ENCODE measurements around the gene ESYT2. TPM values are rescaled to one million over a fixed set of nuclear protein-coding genes. Genes with fewer than 3 reads are reported as not detected.

Gene ESYT2
- polyA plus RNA-seq, 3 donors = 14.0 to 24.1 (median 22.0) TPM

DNA sequence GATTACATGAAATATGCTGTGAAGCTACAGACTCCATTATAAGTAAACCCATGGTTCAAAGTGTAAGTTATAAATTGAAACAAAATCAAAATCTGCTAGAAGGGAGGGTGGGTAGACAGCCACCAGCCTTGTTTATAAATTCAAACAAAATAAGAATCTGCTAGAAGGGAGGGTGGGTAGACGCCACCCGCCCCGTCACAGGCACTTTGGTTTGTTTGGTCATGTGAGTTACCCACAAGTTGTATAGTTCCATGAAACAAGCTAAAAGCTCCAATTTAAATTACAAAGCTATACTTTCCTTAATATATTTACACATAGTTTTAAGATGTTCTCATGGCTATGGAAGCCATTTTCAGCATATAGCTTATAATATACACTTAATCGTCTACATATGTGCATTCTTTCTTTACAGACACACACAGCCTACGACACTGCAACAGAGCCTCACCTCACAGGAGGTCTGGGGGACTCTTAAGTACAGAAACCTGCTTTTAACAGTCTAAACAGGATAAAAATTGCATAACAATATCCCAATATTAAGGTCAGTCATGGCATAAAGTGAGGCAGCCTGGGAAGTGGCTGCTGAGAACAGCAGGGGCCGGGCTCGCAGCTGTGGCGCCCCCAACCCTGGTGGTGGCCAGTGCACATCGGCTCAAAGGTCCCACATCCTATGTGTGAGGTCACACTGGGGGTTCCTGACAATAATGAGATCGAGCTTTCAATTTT, 96.7 kb downstream of the ESYT2 start:
- TF ChIP-seq, protein P1, sequence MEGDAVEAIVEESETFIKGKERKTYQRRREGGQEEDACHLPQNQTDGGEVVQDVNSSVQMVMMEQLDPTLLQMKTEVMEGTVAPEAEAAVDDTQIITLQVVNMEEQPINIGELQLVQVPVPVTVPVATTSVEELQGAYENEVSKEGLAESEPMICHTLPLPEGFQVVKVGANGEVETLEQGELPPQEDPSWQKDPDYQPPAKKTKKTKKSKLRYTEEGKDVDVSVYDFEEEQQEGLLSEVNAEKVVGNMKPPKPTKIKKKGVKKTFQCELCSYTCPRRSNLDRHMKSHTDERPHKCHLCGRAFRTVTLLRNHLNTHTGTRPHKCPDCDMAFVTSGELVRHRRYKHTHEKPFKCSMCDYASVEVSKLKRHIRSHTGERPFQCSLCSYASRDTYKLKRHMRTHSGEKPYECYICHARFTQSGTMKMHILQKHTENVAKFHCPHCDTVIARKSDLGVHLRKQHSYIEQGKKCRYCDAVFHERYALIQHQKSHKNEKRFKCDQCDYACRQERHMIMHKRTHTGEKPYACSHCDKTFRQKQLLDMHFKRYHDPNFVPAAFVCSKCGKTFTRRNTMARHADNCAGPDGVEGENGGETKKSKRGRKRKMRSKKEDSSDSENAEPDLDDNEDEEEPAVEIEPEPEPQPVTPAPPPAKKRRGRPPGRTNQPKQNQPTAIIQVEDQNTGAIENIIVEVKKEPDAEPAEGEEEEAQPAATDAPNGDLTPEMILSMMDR (IDR thresholded peaks at IDR 0.05) = no peak
- H3K27ac Mint-ChIP-seq = peak overlapping the region in 2 of 7 donors; percentile 25 to 26
- no peaks in the 10 kb centered on the region for H4K20me1 ChIP-seq (ENCODE audit: insufficient read depth, low read length)

DNA sequence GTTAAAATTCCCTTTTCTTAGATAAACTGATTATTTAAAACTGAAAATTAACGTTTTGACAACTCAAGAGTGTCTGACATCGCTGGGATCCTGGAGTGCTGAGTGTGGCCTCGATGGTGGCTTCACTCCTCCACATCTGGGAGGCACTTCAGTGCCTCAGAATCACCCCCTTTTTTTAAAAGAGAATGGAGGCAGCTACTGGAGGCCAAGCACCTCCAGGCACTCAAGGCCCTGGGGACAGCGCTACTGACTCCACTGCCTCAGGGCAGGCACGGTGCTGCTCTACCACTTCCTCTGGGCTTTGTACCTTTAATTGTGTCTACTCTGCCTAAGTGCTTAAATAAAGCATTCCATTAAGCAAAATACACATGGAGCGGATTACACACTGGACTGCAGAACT, 97.5 kb downstream of the ESYT2 start:
- Mint-ChIP-seq H3K27ac (no peak overlapping the region), H3K36me3 (peaks cover 30 to 42% of the 10 kb centered on the region in 2 donors)

More for the DNA sequence above, 96.7 kb downstream of the ESYT2 start:
- peaks cover 25 to 57% of the 10 kb centered on the region in 2 donors for H3K36me3 ChIP-seq (replicated peaks in 1 of 2; ENCODE audit: control insufficient read depth in 1 of 2, insufficient read depth in 2 of 2, low read length in 2 of 2)
- H3K9ac ChIP-seq (ENCODE audit: insufficient read depth, low read length, poor library complexity, severe bottlenecking) = no peak overlapping the region
- no peak overlapping the region for H3K4me2 ChIP-seq (replicated peaks; ENCODE audit: extremely low read depth, low read length, poor library complexity, severe bottlenecking)
- no peak overlapping the region for H2AFZ ChIP-seq (ENCODE audit: insufficient read depth, low read depth, low read length, poor library complexity, severe bottlenecking)
- no peak for DNase-seq
- peaks cover 10 to 21% of the 10 kb centered on the region in 2 donors for H3K4me1 ChIP-seq (ENCODE audit: control insufficient read depth in 1 of 2, insufficient read depth in 2 of 2, low read length in 2 of 2)
- 86% methylated on average over 6 of the region's 10 CpGs for WGBS (ENCODE audit: insufficient coverage)
- Mint-ChIP-seq H3K4me3 (no peak overlapping the region), H3K9me3 (no peaks in the 10 kb centered on the region), H3K36me3 (peaks cover 39 to 51% of the 10 kb centered on the region in 2 donors), H3K4me1 (peaks cover 18% of the 10 kb centered on the region), H3K27me3 (ENCODE audit: low read depth in 3 of 3) (peaks cover 0 to 1% (median 0%) of the 10 kb centered on the region in 3 donors)
- intact Hi-C loops (cut with micrococcal nuclease) = no loop called here
- H3K4me3 ChIP-seq (replicated peaks in 1 of 3; ENCODE audit: low read depth in 2 of 3, low read length in 3 of 3) = no peak overlapping the region
- no peaks in the 10 kb centered on the region for H3K9me3 ChIP-seq (replicated peaks in 1 of 2; ENCODE audit: control insufficient read depth in 1 of 2, insufficient read depth in 1 of 2, low read length in 2 of 2)
- H3K79me2 ChIP-seq (ENCODE audit: insufficient read depth, low read length) = no peaks in the 10 kb centered on the region
- peak overlapping the region in 1 of 2 donors; percentile 45 for H3K27ac ChIP-seq (ENCODE audit: low read depth in 1 of 2, low read length in 2 of 2)
- no peaks in the 10 kb centered on the region for H3K27me3 ChIP-seq (ENCODE audit: control insufficient read depth in 2 of 2, insufficient read depth in 2 of 2, low read length in 2 of 2)

More for the DNA sequence above, 97.5 kb downstream of the ESYT2 start:
- no peak for DNase-seq
- H3K27me3 ChIP-seq (ENCODE audit: control insufficient read depth in 2 of 2, insufficient read depth in 2 of 2, low read length in 2 of 2) = no peaks in the 10 kb centered on the region
- H3K4me3 Mint-ChIP-seq = no peak overlapping the region
- H3K4me1 Mint-ChIP-seq = peaks cover 18% of the 10 kb centered on the region
- 100% methylated on average over 3 of the region's 6 CpGs for WGBS (ENCODE audit: insufficient coverage)
- H3K27me3 Mint-ChIP-seq (ENCODE audit: low read depth in 3 of 3) = peaks cover 0 to 1% (median 0%) of the 10 kb centered on the region in 3 donors
- TF ChIP-seq, protein P1 (IDR thresholded peaks at IDR 0.05) = no peak
- no peak overlapping the region for H3K4me3 ChIP-seq (replicated peaks in 1 of 3; ENCODE audit: low read depth in 2 of 3, low read length in 3 of 3)
- H3K4me1 ChIP-seq (ENCODE audit: control insufficient read depth in 1 of 2, insufficient read depth in 2 of 2, low read length in 2 of 2) = peaks cover 10 to 21% of the 10 kb centered on the region in 2 donors
- intact Hi-C loops (cut with micrococcal nuclease) = no loop called here
- peaks cover 25 to 48% of the 10 kb centered on the region in 2 donors for H3K36me3 ChIP-seq (replicated peaks in 1 of 2; ENCODE audit: control insufficient read depth in 1 of 2, insufficient read depth in 2 of 2, low read length in 2 of 2)
- no peaks in the 10 kb centered on the region for H3K9me3 ChIP-seq (replicated peaks in 1 of 2; ENCODE audit: control insufficient read depth in 1 of 2, insufficient read depth in 1 of 2, low read length in 2 of 2)
- no peaks in the 10 kb centered on the region for H3K9me3 Mint-ChIP-seq
- H2AFZ ChIP-seq (ENCODE audit: insufficient read depth, low read depth, low read length, poor library complexity, severe bottlenecking) = no peak overlapping the region
- no peak overlapping the region for H3K9ac ChIP-seq (ENCODE audit: insufficient read depth, low read length, poor library complexity, severe bottlenecking)
- no peaks in the 10 kb centered on the region for H3K79me2 ChIP-seq (ENCODE audit: insufficient read depth, low read length)
- H3K27ac ChIP-seq (ENCODE audit: low read depth in 1 of 2, low read length in 2 of 2) = peak overlapping the region in 1 of 2 donors; percentile 9
- no peaks in the 10 kb centered on the region for H4K20me1 ChIP-seq (ENCODE audit: insufficient read depth, low read length)
- no peak overlapping the region for H3K4me2 ChIP-seq (replicated peaks; ENCODE audit: extremely low read depth, low read length, poor library complexity, severe bottlenecking)

All from CD14-positive monocyte (primary cell).